HEK293 (cell line): Measurements from ENCODE around the gene PTP4A2.

Experiments
- GFI1B ChIP-seq: fragments of 450-650 bp; formaldehyde crosslinking; IDR thresholded peaks from 2 replicates; pipeline ENCODE4 v1.5.1; 2016; ENCODE audit warnings: missing biosample characterization, missing genetic modification characterization
- HOXD13 ChIP-seq: sonication (generic); formaldehyde crosslinking; IDR thresholded peaks from 2 replicates; pipeline ENCODE4 v1.8.0; 2022; ENCODE audit warnings: missing genetic modification reagents, borderline replicate concordance
- IKZF3 ChIP-seq: fragments of 450-650 bp; IDR thresholded peaks from 2 replicates; pipeline ENCODE4 v1.5.0; 2018; ENCODE audit warnings: missing biosample characterization, mild to moderate bottlenecking, missing genetic modification characterization, moderate library complexity
- INSM2 ChIP-seq: fragments of 450-650 bp; formaldehyde crosslinking; IDR thresholded peaks from 2 replicates; pipeline ENCODE4 v1.5.1; 2016; ENCODE audit warnings: missing biosample characterization, missing genetic modification characterization
- KLF16 ChIP-seq: fragments of 450-650 bp; formaldehyde crosslinking; IDR thresholded peaks from 2 replicates; pipeline ENCODE4 v1.5.1; 2017; ENCODE audit warnings: missing biosample characterization, missing genetic modification characterization
- MZF1 ChIP-seq: fragments of 450-650 bp; formaldehyde crosslinking; IDR thresholded peaks from 2 replicates; pipeline ENCODE4 v1.5.1; 2017; ENCODE audit warnings: missing biosample characterization, missing genetic modification characterization, borderline replicate concordance
- PBX3 ChIP-seq: sonication (generic); formaldehyde crosslinking; IDR thresholded peaks from 2 replicates; pipeline ENCODE4 v1.8.1; 2022; ENCODE audit warnings: mild to moderate bottlenecking, moderate library complexity, missing genetic modification reagents
- PRDM1 ChIP-seq: fragments of 450-650 bp; formaldehyde crosslinking; IDR thresholded peaks from 2 replicates; pipeline ENCODE4; 2016; ENCODE audit warnings: missing biosample characterization, missing genetic modification characterization
- SP3 ChIP-seq: fragments of 450-650 bp; formaldehyde crosslinking; IDR thresholded peaks from 2 replicates; pipeline ENCODE4 v1.5.1; 2016; ENCODE audit warnings: missing biosample characterization, missing genetic modification characterization
- ZBTB17 ChIP-seq: fragments of 450-650 bp; formaldehyde crosslinking; IDR thresholded peaks from 2 replicates; pipeline ENCODE4 v1.5.1; 2016; ENCODE audit warnings: missing biosample characterization, missing genetic modification characterization
- ZBTB44 ChIP-seq: fragments of 450-650 bp; IDR thresholded peaks from 2 replicates; pipeline ENCODE4 v1.5.1; 2018; ENCODE audit warnings: missing biosample characterization, mild to moderate bottlenecking, missing genetic modification characterization
- ZFP3 ChIP-seq: fragments of 450-650 bp; formaldehyde crosslinking; IDR thresholded peaks from 2 replicates; pipeline ENCODE4 v1.5.1; 2016; ENCODE audit warnings: low read depth, missing biosample characterization, missing genetic modification characterization
- ZFP69B ChIP-seq: fragments of 450-650 bp; formaldehyde crosslinking; IDR thresholded peaks from 2 replicates; pipeline ENCODE4 v1.5.1; 2016; ENCODE audit warnings: missing biosample characterization, missing genetic modification characterization
- ZNF112 ChIP-seq: fragments of 450-650 bp; formaldehyde crosslinking; IDR thresholded peaks from 2 replicates; pipeline ENCODE4 v1.5.0; 2017; ENCODE audit warnings: missing biosample characterization, missing genetic modification characterization
- ZNF138 ChIP-seq: fragments of 450-650 bp; formaldehyde crosslinking; IDR thresholded peaks from 2 replicates; pipeline ENCODE4 v1.5.1; 2016; ENCODE audit warnings: missing biosample characterization, missing genetic modification characterization, borderline replicate concordance
- ZNF19 ChIP-seq: fragments of 450-650 bp; formaldehyde crosslinking; IDR thresholded peaks from 2 replicates; pipeline ENCODE4; 2016; ENCODE audit warnings: missing biosample characterization, missing genetic modification characterization, low read depth
- ZNF239 ChIP-seq: fragments of 450-650 bp; formaldehyde crosslinking; IDR thresholded peaks from 2 replicates; pipeline ENCODE4 v1.5.1; 2016; ENCODE audit warnings: missing biosample characterization, missing genetic modification characterization
- ZNF24 ChIP-seq: fragments of 450-650 bp; formaldehyde crosslinking; IDR thresholded peaks from 2 replicates; pipeline ENCODE4 v1.5.1; 2016; ENCODE audit warnings: missing biosample characterization, missing genetic modification characterization
- ZNF274 ChIP-seq, 2 experiments: fragments of 200-500 bp in 1 of 2; fragments of 450-650 bp in 1 of 2; sonication (Bioruptor generic) in 1 of 2; formaldehyde crosslinking in 1 of 2; IDR thresholded peaks; 2 replicates each; pipeline versions ENCODE4 v1.5.1 to v1.6.1; 2014 to 2016; ENCODE audit warnings: borderline replicate concordance in 1 of 2, inconsistent platforms in 1 of 2, low read length in 1 of 2, missing biosample characterization in 1 of 2, missing genetic modification characterization in 1 of 2
- ZNF292 ChIP-seq: fragments of 450-650 bp; formaldehyde crosslinking; IDR thresholded peaks from 2 replicates; pipeline ENCODE4 v1.5.1; 2016; ENCODE audit warnings: low read depth, missing biosample characterization, missing genetic modification characterization, borderline replicate concordance
- ZNF324 ChIP-seq: fragments of 450-650 bp; formaldehyde crosslinking; IDR thresholded peaks from 2 replicates; pipeline ENCODE4 v1.5.1; 2016; ENCODE audit warnings: missing biosample characterization, missing genetic modification characterization
- ZNF354C ChIP-seq: fragments of 450-650 bp; formaldehyde crosslinking; IDR thresholded peaks from 2 replicates; pipeline ENCODE4 v1.5.1; 2016; ENCODE audit warnings: missing biosample characterization, missing genetic modification characterization, low read depth, borderline replicate concordance
- ZNF391 ChIP-seq: fragments of 450-650 bp; formaldehyde crosslinking; IDR thresholded peaks from 2 replicates; pipeline ENCODE4 v1.5.1; 2016; ENCODE audit warnings: low read depth, missing biosample characterization, missing genetic modification characterization, borderline replicate concordance
- ZNF571 ChIP-seq: fragments of 450-650 bp; formaldehyde crosslinking; IDR thresholded peaks from 2 replicates; pipeline ENCODE4 v1.5.0; 2017; ENCODE audit warnings: missing biosample characterization, missing genetic modification characterization
- ZNF585B ChIP-seq: fragments of 450-650 bp; formaldehyde crosslinking; IDR thresholded peaks from 2 replicates; pipeline ENCODE4 v1.5.1; 2016; ENCODE audit warnings: missing biosample characterization, missing genetic modification characterization
- ZNF658 ChIP-seq: fragments of 450-650 bp; formaldehyde crosslinking; IDR thresholded peaks from 2 replicates; pipeline ENCODE4; 2016; ENCODE audit warnings: missing biosample characterization, missing genetic modification characterization
- TF ChIP-seq, protein P1 (sequence below): fragments of 450-650 bp; formaldehyde crosslinking; IDR thresholded peaks from 2 replicates; pipeline ENCODE4 v1.5.1; 2017; ENCODE audit warnings: missing biosample characterization, mild to moderate bottlenecking, missing genetic modification characterization, moderate library complexity
- TF ChIP-seq, protein P2 (sequence below): fragments of 450-650 bp; formaldehyde crosslinking; IDR thresholded peaks from 2 replicates; pipeline ENCODE4; 2016; ENCODE audit warnings: missing biosample characterization, missing genetic modification characterization
- TF ChIP-seq, protein P3 (sequence below): fragments of 450-650 bp; formaldehyde crosslinking; IDR thresholded peaks from 2 replicates; pipeline ENCODE4 v1.5.1; 2016; ENCODE audit warnings: missing biosample characterization, missing genetic modification characterization

Gene PTP4A2

GRCh38 chr1:31938184-31938975, at the start of gene PTP4A2 (continued):
- TF ChIP-seq ZNF292 (tag by site-specific recombination) (no peak), ZNF354C (tag by site-specific recombination) (no peak), ZNF571 (tag by site-specific recombination) (no peak), SP3 (tag by site-specific recombination) (peak; percentile 87), PRDM1 (tag by site-specific recombination) (no peak), KLF16 (tag by site-specific recombination) (peak; percentile 96), HOXD13 (CRISPR knock-in tag) (no peak), ZNF324 (peak; percentile 92; the same call in 1 of the 2 replicates), ZNF274 (IDR thresholded peaks at IDR 0.05; ENCODE audit: low read length) (no peak), ZNF274 (tag by site-specific recombination; IDR thresholded peaks at IDR 0.05; ENCODE audit: borderline replicate concordance) (no peak), ZNF19 (tag by site-specific recombination) (no peak), IKZF3 (peak; percentile 57; the same call in 1 of the 2 replicates), ZFP69B (tag by site-specific recombination) (peak; percentile 62), ZBTB44 (tag by site-specific recombination) (peak; percentile 13; the same call in 1 of the 2 replicates), GFI1B (tag by site-specific recombination) (no peak; the same call in 1 of the 2 replicates), ZNF239 (tag by site-specific recombination) (no peak), ZFP3 (tag by site-specific recombination) (no peak), ZNF112 (tag by site-specific recombination) (no peak), ZNF585B (tag by site-specific recombination) (no peak), ZNF24 (peak; percentile 82; the same call in 1 of the 2 replicates), ZNF391 (tag by site-specific recombination) (peak; percentile 84; the same call in 1 of the 2 replicates), INSM2 (tag by site-specific recombination) (peak; percentile 73), ZBTB17 (peak; percentile 96), PBX3 (CRISPR knock-in tag) (no peak), MZF1 (peak; percentile 81), ZNF658 (tag by site-specific recombination) (no peak), ZNF138 (no peak)
- TF ChIP-seq, protein P1, sequence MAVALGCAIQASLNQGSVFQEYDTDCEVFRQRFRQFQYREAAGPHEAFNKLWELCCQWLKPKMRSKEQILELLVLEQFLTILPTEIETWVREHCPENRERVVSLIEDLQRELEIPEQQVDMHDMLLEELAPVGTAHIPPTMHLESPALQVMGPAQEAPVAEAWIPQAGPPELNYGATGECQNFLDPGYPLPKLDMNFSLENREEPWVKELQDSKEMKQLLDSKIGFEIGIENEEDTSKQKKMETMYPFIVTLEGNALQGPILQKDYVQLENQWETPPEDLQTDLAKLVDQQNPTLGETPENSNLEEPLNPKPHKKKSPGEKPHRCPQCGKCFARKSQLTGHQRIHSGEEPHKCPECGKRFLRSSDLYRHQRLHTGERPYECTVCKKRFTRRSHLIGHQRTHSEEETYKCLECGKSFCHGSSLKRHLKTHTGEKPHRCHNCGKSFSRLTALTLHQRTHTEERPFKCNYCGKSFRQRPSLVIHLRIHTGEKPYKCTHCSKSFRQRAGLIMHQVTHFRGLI: peak; percentile 35; the same call in 1 of the 2 replicates
- TF ChIP-seq, protein P2, sequence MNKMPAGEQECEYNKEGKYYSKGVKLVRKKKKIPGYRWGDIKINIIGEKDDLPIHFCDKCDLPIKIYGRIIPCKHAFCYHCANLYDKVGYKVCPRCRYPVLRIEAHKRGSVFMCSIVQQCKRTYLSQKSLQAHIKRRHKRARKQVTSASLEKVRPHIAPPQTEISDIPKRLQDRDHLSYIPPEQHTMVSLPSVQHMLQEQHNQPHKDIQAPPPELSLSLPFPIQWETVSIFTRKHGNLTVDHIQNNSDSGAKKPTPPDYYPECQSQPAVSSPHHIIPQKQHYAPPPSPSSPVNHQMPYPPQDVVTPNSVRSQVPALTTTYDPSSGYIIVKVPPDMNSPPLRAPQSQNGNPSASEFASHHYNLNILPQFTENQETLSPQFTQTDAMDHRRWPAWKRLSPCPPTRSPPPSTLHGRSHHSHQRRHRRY (tag by site-specific recombination): no peak
- TF ChIP-seq, protein P3, sequence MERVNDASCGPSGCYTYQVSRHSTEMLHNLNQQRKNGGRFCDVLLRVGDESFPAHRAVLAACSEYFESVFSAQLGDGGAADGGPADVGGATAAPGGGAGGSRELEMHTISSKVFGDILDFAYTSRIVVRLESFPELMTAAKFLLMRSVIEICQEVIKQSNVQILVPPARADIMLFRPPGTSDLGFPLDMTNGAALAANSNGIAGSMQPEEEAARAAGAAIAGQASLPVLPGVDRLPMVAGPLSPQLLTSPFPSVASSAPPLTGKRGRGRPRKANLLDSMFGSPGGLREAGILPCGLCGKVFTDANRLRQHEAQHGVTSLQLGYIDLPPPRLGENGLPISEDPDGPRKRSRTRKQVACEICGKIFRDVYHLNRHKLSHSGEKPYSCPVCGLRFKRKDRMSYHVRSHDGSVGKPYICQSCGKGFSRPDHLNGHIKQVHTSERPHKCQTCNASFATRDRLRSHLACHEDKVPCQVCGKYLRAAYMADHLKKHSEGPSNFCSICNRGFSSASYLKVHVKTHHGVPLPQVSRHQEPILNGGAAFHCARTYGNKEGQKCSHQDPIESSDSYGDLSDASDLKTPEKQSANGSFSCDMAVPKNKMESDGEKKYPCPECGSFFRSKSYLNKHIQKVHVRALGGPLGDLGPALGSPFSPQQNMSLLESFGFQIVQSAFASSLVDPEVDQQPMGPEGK (tag by site-specific recombination): peak; percentile 98
